B cell (primary cell): ENCODE results near the gene PAIP2. TPM values are rescaled to one million over a fixed set of nuclear protein-coding genes. Genes with fewer than 3 reads are reported as not detected.
A peak's percentile ranks its signal among the peaks of the same experiment; 100 is the strongest.
"Not testable (repeated sequence)": the region's sequence is repeated elsewhere in the genome, so short reads cannot be mapped to it uniquely, and the experiment has no call there.

Source experiments
- ATAC-seq: fragments of 200-7000 bp; cut with Tn5 transposase; one replicate; pipeline ENCODE4 v1.10.0; 2021; ENCODE audit warnings: low read depth, mild to moderate bottlenecking, moderate number of reproducible peaks, moderate library complexity
- CTCF ChIA-PET: fragments of 350-600 bp; sonication (Branson Sonifier 250); formaldehyde crosslinking; loops from one replicate; lab custom pipeline; 2021; ENCODE audit warnings: antibody characterized with exemption, inconsistent platforms; lab: Charles Lee
- POLR2A ChIA-PET: fragments of 350-600 bp; sonication (Branson Sonifier 250); formaldehyde crosslinking; loops from one replicate; lab custom pipeline; 2021; ENCODE audit warnings: antibody characterized with exemption; lab: Charles Lee
- DNase-seq: peaks from one replicate; pipeline ENCODE4 v3.0.0; 2013
- H2AFZ ChIP-seq: 2 replicates; pipeline ENCODE4 v1.6.1; 2012; ENCODE audit warnings: mild to moderate bottlenecking, low read depth, low read length; ENCODE audit not compliant: insufficient read depth, poor library complexity, severe bottlenecking
- H3K27ac ChIP-seq, 2 donors: 1 replicate in 1 of 2; 2 replicates in 1 of 2; pipeline ENCODE4 v1.5.1; 2012 to 2013; ENCODE audit warnings: low read length in 2 of 2, mild to moderate bottlenecking in 2 of 2, moderate library complexity in 1 of 2
- H3K27me3 ChIP-seq, 4 experiments: fragments of 200-600 bp in 1 of 4; sonication (generic) in 1 of 4; replicated peaks in 1 of 4; 1 replicate in 2 of 4; 2 replicates in 2 of 4; pipeline versions ENCODE4 v1.6.1 to v1.7.0; 2013 to 2016; ENCODE audit warnings: low read length in 3 of 4, mild to moderate bottlenecking in 2 of 4, mixed read lengths in 1 of 4, moderate library complexity in 1 of 4; ENCODE audit not compliant: insufficient read depth in 4 of 4, control insufficient read depth in 3 of 4; ENCODE audit errors: control extremely low read depth in 1 of 4
- H3K36me3 ChIP-seq, 2 experiments: replicated peaks in 1 of 2; 1 replicate in 1 of 2; 2 replicates in 1 of 2; pipeline versions ENCODE4 v1.6.1 to v1.7.1; 2013; ENCODE audit warnings: low read length in 1 of 2; ENCODE audit not compliant: insufficient read depth in 2 of 2, control insufficient read depth in 1 of 2; ENCODE audit errors: control extremely low read depth in 1 of 2, extremely low read depth in 1 of 2
- H3K4me1 ChIP-seq, 2 donors: fragments of 200-600 bp in 1 of 2; sonication (generic) in 1 of 2; 1 replicate in 1 of 2; 2 replicates in 1 of 2; pipeline versions ENCODE4 v1.5.1 to v1.6.1; 2013 to 2017; ENCODE audit warnings: low read length in 2 of 2; ENCODE audit not compliant: control insufficient read depth in 2 of 2, insufficient read depth in 2 of 2
- H3K4me2 ChIP-seq: replicated peaks from 2 replicates; pipeline ENCODE3; 2012; ENCODE audit warnings: mild to moderate bottlenecking, low read depth, low read length; ENCODE audit not compliant: poor library complexity, severe bottlenecking
- H3K4me3 ChIP-seq, 5 experiments: fragments of 200-600 bp in 1 of 5; sonication (generic) in 1 of 5; 1 replicate in 3 of 5; 2 replicates in 2 of 5; pipeline versions ENCODE4 v1.5.1 to v1.7.0; 2011 to 2016; ENCODE audit warnings: low read length in 4 of 5, mild to moderate bottlenecking in 4 of 5, low read depth in 2 of 5, control low read depth in 1 of 5, moderate library complexity in 1 of 5; ENCODE audit not compliant: insufficient read depth in 1 of 5; ENCODE audit errors: control extremely low read depth in 1 of 5, extremely low read depth in 1 of 5
- H3K79me2 ChIP-seq: fragments of 200-600 bp; sonication (generic); one replicate; pipeline ENCODE4 v1.6.0; 2016; ENCODE audit warnings: low read length; ENCODE audit not compliant: control insufficient read depth, insufficient read depth
- H3K9ac ChIP-seq: fragments of 200-600 bp; sonication (generic); 2 replicates; pipeline ENCODE4 v1.6.1; 2017; ENCODE audit warnings: mild to moderate bottlenecking, low read length, moderate library complexity
- H3K9me3 ChIP-seq, 3 donors: one replicate each; pipeline versions ENCODE4 v1.6.1 to v1.7.1; 2013; ENCODE audit warnings: low read length in 2 of 3; ENCODE audit not compliant: control insufficient read depth in 2 of 3, insufficient read depth in 1 of 3; ENCODE audit errors: control extremely low read depth in 1 of 3
- H4K20me1 ChIP-seq: 2 replicates; pipeline ENCODE4 v1.6.0; 2012; ENCODE audit warnings: mild to moderate bottlenecking, low read length; ENCODE audit not compliant: insufficient read depth, control insufficient read depth, poor library complexity, severe bottlenecking
- H3K27ac Mint-ChIP-seq: one replicate; pipeline ENCODE4 v1.8.0; 2021; ENCODE audit warnings: mixed read lengths
- H3K27me3 Mint-ChIP-seq: one replicate; pipeline ENCODE4 v1.8.0; 2021; ENCODE audit warnings: mixed read lengths
- H3K4me1 Mint-ChIP-seq: one replicate; pipeline ENCODE4 v1.8.0; 2021; ENCODE audit warnings: mixed read lengths
- H3K4me3 Mint-ChIP-seq: one replicate; pipeline ENCODE4 v1.8.0; 2021; ENCODE audit warnings: mixed read lengths
- H3K9me3 Mint-ChIP-seq: one replicate; pipeline ENCODE4 v1.8.0; 2022; ENCODE audit warnings: mixed read lengths; ENCODE audit not compliant: insufficient read depth
- CTCF ChIP-seq: fragments of 200-600 bp; IDR thresholded peaks from one replicate; pipeline ENCODE4 v1.8.0; 2022; ENCODE audit warnings: antibody characterized with exemption, mild to moderate bottlenecking
- EZH2 ChIP-seq: IDR thresholded peaks from 2 replicates; pipeline ENCODE4 v1.6.1; 2012; ENCODE audit warnings: borderline replicate concordance, low read depth, mild to moderate bottlenecking, moderate library complexity, low read length; ENCODE audit not compliant: insufficient read depth, poor library complexity, severe bottlenecking
- WGBS: methylation state at CpG from one replicate; pipeline ENCODE4 v1.1.5; 2013; ENCODE audit warnings: missing lambda C conversion rate; ENCODE audit not compliant: insufficient coverage; 5-methylcytosine and 5-hydroxymethylcytosine counted together
- intact Hi-C: fragments of 100-400 bp; cut with micrococcal nuclease; formaldehyde crosslinking; loops from one replicate; pipeline ENCODE4 v1.10.0; 2022
- polyA plus RNA-seq: library from polyadenylated mRNA; depleted of rRNA; stranded (reverse); fragments of >200 nt; gene quantifications from 2 replicates; pipeline ENCODE4 v1.2.3, GENCODE V29; 2012
- total RNA-seq, 2 donors: library from RNA; stranded (reverse); fragments of 120-200 nt in 1 of 2; gene quantifications; 1 replicate in 1 of 2; 2 replicates in 1 of 2; pipeline versions ENCODE4 v1.2.3 to v1.2.4, GENCODE V29; 2013 to 2022

PAIP2 gene
- total and polyA plus RNA-seq, 2 donors (not counting 1 experiment from before 2014, with no cell fraction given) = 38.5 to 121 TPM

- H3K4me1 Mint-ChIP-seq = peaks cover 43% of the 10 kb centered on the region
- intact Hi-C loops = loop anchor here (5.0 to 10.0 kb wide), 4 partner anchors 110 to 943 kb away; partner anchors contain the start of gene EGR1
- Histone ChIP-seq H4K20me1 (no peaks in the 10 kb centered on the region), H3K79me2 (peaks cover 8% of the 10 kb centered on the region), H3K9ac (peak overlapping the region; percentile 26), H3K36me3 (no peaks in the 10 kb centered on the region), H3K9me3 (no peaks in the 10 kb centered on the region), H3K4me2 (peak overlapping the region; percentile 60), H2AFZ (no peak overlapping the region), H3K4me1 (peaks cover 33 to 41% of the 10 kb centered on the region in 2 donors), H3K4me3 (no peak overlapping the region), H3K27ac (peak overlapping the region; percentile 50 to 78), H3K27me3 (no peaks in the 10 kb centered on the region)
- peak; percentile 38 for ATAC-seq
- ChIA-PET POLR2A (interaction anchor here (1.0 to 1.6 kb wide), 2 partner anchors 14 to 31 kb away, joined by 3 to 6 read pairs; partner anchors contain the start of gene DNAJC18), CTCF (interaction anchor here (0.6 to 7.3 kb wide), 6 partner anchors 10 to 110 kb away, joined by 3 to 43 read pairs (median 4); partner anchors contain the start of gene PAIP2)
- H3K27ac Mint-ChIP-seq = peak overlapping the region; percentile 64
- DNase-seq = peak; percentile 80
- no peak for TF ChIP-seq EZH2
- TF ChIP-seq CTCF = no peak
- peak overlapping the region; percentile 1 for H3K4me3 Mint-ChIP-seq
- H3K27me3 Mint-ChIP-seq = no peaks in the 10 kb centered on the region
- no peaks in the 10 kb centered on the region for H3K9me3 Mint-ChIP-seq
Observed at GRCh38 chr5:139407517-139407916, 65.9 kb downstream of the PAIP2 start.

- Histone ChIP-seq H3K4me1 (peaks cover 31 to 35% of the 10 kb centered on the region in 2 donors), H2AFZ (no peak overlapping the region), H3K9me3 (no peaks in the 10 kb centered on the region), H3K4me2 (peak overlapping the region; percentile 60), H3K27ac (peak overlapping the region; percentile 50 to 78), H3K79me2 (peaks cover 8% of the 10 kb centered on the region), H3K36me3 (no peaks in the 10 kb centered on the region), H4K20me1 (no peaks in the 10 kb centered on the region), H3K4me3 (no peak overlapping the region), H3K9ac (no peak overlapping the region), H3K27me3 (no peaks in the 10 kb centered on the region)
- ChIA-PET CTCF (interaction anchor here (0.7 to 7.3 kb wide), 4 partner anchors 13 to 109 kb away, joined by 3 to 43 read pairs (median 4); no protein-coding TSS in a partner anchor), POLR2A (interaction anchor here (0.7 to 1.6 kb wide), 2 partner anchors 15 to 114 kb away, joined by 3 read pairs; no protein-coding TSS in a partner anchor)
- no peaks in the 10 kb centered on the region for H3K27me3 Mint-ChIP-seq
- peaks cover 36% of the 10 kb centered on the region for H3K4me1 Mint-ChIP-seq
- H3K9me3 Mint-ChIP-seq = no peaks in the 10 kb centered on the region
- intact Hi-C loops = loop anchor here (5.0 to 10.0 kb wide), 4 partner anchors 109 to 943 kb away; partner anchors contain the start of gene EGR1
- ATAC-seq (no peak), DNase-seq (no peak)
- TF ChIP-seq EZH2 (no peak), CTCF (no peak)
- 100% methylated on average over 2 of the region's 7 CpGs for WGBS
- H3K4me3 Mint-ChIP-seq = peak overlapping the region; percentile 1
- H3K27ac Mint-ChIP-seq = peak overlapping the region; percentile 64
Observed at GRCh38 chr5:139408191-139408590, 66.5 kb downstream of the PAIP2 start.

GRCh38 chr5:139409116-139409515 is 67.5 kb downstream of the PAIP2 start:
- H3K9me3 ChIP-seq, H3K4me2 ChIP-seq, H2AFZ ChIP-seq, H3K4me3 ChIP-seq, POLR2A ChIA-PET, ATAC-seq, H3K9me3 Mint-ChIP-seq, H3K27me3 ChIP-seq, H4K20me1 ChIP-seq, H3K36me3 ChIP-seq, H3K79me2 ChIP-seq, H3K9ac ChIP-seq, H3K27ac ChIP-seq, H3K4me3 Mint-ChIP-seq, H3K27ac Mint-ChIP-seq, H3K27me3 Mint-ChIP-seq, DNase-seq: not testable (repeated sequence)
- H3K4me1 ChIP-seq = peaks cover 29 to 31% of the 10 kb centered on the region in 2 donors
- intact Hi-C loops = loop anchor here (5.0 to 10.0 kb wide), 4 partner anchors 108 to 944 kb away; partner anchors contain the start of gene EGR1
- H3K4me1 Mint-ChIP-seq = peaks cover 27% of the 10 kb centered on the region
- CTCF ChIA-PET = interaction anchor here (7.3 kb wide), 1 partner anchor 12 kb away, joined by 43 read pairs; no protein-coding TSS in a partner anchor
- WGBS = 80% methylated on average over 1 of the region's 5 CpGs
